ENCODE data around the gene ARHGAP8.

The ARHGAP8 gene

DNA sequence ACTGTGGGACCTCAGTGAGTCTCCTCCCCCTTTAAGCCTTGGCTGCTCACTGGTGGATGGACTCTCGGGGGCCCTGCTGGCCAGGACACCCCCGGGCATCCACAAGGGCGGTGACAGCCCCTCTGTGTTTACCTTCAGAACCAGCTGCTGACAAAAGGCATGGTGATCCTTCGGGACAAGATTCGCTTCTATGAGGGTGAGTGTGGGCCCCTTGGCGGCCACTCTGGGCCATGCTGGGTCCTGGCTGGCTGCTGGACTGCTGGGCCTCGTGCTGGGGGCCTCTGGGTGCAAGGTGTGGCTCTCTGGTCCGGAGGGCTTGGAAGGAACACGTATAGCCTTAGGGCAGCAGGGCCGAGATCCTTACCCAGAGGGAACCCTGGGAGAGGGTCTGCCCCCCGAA, 25.9 kb upstream of the ARHGAP8 start:
- no peak for DNase-seq (ENCODE audit: low read depth)

DNA sequence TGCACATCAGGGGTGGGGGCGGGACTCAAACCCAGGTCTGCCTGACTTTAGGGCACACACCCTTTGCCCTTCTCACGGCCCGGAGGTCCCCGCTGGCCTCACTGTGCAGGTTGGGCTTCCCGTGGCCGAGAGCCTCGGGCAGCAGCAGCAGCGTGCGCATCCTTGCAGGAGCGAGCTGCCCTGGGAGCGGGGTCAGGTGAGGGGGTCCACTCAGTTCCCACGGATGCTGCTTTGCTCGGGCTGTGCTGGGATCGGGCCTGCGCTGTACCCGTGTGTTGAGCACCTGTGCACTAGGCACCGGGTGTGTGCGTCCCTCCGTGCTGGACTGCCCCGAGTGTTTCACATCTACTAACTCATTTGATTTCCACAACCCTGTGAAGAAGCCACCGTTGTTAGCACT, 25.2 kb upstream of the ARHGAP8 start:
- DNase-seq (ENCODE audit: low read depth) = no peak

DNA sequence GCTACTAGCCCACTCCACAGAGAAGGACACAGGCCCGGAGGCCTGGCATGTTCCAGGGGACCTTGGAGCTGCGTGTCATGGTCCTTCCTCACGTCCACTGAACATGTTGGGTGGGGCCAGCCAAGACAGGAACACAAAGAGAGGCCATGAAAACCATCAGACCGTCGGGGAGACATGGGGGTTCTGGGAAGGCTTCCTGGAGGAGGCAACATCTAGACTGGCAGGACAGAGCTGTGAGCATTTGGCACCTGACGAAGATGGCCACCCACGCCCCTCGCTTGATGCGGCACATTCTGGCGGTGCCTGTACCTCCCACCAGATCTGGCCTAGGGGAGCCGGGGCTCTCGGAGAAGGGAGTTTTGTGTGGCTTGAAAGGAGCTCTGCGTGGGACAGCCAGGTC, 24.7 kb upstream of the ARHGAP8 start:
- DNase-seq (ENCODE audit: low read depth) = no peak

DNA sequence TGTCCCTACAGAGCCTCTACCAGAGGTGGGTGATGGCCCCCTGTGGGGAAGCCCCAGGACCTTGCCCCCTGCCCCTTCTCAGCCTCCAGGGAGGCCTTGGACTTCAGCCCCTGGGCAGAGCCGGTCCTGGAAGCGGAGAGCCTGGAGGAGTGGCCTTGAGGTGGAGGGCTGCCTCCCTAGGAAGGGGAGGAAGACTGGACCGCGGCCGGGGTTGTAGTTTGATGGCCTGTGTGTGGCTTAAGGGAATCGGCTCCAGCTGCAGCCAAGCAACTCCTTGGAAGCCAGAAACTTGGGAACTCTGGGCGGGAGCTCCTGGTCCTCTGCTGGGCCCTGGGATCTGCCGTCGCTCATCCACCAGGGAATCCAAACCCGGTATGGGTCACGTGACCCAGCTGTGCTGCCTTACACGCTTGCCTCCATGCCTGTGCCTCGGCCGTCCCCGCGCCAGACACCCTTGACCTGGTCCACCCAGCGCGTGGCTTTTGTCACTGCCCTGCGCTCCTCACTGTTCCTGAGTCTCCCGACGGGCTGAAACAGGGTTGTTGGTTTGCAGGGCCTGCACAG, 23.5 kb upstream of the ARHGAP8 start:
- DNase-seq (ENCODE audit: low read depth) = no peak

DNA sequence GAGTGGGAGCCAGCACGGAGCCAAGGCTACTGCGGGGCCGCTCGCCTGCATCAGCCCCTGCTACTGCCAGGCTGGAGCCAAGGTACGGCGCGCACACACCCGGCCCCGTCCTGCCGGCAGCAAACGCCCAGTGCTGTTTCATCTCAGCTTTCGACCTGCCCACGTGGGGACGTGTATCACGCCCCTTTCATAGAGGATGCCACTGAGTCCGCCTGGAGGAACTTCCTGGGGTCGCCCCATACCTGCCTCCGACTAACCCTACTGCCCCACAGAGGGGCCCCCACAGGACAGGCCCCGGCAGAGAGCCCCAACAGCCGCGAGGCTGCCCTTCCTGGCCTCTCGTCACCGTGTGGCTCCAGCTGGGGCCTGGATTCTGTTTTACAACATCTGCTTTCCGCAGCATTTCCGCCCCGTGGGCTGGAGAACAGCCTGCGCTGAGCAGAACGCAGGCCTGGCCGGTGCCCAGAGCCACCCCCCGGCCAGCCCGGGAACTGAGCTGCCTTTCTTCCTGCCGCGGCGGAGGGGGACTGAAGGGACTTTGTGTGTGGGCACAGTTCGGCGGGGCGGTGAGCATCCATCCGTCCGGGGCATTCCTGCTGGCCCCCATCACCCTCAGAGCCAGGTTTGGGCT, 22.9 kb upstream of the ARHGAP8 start:
- DNase-seq (ENCODE audit: low read depth) = no peak

DNA sequence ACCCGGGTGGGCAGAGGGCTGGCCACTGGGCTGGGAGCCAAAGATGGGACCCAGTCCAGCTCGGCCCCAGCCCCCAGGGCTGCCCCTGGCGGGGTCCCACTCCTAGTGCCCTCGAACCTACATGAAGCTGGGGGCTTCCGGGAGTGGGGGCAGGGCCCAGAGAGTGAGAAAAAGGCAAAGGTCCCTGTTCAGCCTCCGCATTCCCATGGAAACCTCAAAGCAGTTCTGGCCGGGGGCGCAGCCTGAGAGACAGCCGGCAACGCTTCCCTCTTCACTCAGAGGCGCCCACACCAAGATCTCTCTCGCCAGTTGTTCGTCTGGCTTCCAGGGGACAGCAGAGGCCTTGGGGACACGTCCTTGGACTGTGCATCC, 22.4 kb upstream of the ARHGAP8 start:
- no peak for DNase-seq (ENCODE audit: low read depth)

DNA sequence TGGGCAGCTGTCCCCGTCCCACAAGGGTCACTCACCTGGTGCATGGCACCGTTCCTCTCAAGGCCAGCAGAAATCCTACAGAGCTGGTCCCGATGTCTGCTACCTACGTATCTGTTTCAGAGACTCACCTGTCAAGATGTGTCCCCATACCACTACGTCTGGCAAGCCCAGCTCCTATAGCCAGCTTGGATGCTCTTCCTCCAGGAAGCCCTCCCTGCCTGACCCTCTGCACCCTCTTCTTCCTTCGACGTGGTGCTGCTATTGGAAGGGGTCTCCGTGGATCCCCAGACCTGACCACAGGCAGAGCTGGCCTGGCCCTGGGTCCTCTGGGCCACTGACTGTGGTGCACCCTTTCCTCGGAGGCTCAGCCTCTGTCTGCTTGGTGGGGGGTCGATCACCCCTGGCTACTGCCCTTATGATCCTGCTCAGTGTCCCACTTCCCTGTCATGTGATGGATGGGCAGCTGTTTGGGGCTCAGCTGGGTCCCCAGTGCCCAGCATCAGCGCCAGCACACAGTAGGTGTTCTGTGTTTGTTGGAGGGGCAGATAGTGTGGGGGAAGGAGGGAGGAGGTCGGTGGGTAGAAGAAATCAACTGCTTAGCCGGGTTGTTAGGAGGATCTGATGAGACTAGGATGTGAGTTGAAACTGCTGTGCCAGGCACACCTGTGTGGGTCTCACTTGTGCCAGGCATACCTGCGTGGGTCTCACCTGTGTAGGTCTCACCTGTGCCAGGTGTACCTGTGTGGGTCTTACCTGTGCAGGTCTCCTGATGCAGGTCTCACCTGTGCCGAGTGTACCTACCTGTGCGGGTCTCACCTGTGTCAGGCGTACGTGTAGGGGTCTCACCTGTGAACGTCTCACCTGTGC, 21.7 kb upstream of the ARHGAP8 start:
- DNase-seq (ENCODE audit: low read depth) = no peak

DNA sequence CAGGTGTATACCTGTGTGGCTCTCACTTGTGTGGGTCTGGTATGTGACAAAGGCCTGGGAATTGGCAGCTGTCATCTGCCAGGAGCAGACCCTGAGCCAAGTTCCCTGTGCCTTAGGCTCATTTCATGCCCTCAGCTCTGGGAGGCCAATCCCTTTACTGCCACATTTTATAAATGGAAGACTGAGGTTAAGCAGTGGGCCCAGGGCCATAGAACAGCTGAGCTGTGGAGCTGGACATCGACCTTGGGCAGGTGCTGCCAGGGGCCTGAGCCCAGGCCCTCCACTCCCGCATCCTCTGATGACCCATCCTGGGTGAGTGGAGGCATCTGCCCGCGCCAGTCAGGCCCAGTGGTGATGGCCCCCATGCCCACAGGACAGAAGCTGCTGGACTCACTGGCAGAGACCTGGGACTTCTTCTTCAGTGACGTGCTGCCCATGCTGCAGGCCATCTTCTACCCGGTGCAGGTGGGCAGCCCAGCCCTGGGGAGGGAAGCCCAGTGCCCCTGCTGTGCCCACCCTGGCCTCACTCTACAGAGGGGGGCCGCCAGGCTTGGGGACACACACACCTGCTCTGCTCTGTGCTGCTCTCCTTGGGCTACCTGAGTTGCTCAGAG, 20.9 kb upstream of the ARHGAP8 start:
- DNase-seq (ENCODE audit: low read depth) = no peak

DNA sequence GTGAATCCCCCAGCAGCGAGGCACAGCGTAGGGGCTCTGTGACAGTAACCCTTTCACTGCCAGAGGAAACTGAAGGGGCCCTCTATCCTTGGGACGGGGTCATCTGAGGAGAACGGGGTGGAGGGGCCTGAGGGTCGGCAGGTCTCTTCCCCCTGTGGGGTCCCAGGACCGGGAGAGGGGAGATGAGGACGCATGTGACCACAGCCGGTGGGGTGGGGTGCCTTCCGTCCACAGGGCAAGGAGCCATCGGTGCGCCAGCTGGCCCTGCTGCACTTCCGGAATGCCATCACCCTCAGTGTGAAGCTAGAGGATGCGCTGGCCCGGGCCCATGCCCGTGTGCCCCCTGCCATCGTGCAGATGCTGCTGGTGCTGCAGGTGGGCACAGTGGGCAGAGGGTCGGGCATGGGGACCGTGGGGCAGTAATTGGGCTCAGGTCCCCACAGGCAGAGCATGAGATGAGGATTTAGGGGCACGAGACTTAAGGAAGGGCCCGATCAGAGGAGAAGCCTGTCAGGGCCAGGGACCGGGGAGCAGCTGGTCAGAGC, 20.3 kb upstream of the ARHGAP8 start:
- DNase-seq (ENCODE audit: low read depth) = no peak

DNA sequence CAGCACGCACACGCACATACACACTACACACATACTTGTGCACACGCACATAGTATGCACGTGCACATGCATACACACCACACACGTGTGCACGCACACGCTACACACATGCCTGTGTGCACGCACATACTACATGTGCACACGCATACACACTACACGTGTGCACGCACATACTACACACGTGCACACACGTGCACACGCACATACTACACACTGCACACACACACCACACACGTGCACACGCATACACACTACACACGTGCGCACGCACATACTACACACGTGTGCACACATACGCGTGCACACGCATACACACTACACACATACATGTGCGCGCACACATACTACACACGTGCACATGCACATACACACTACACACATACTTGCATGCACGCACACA, 19.7 kb upstream of the ARHGAP8 start:
- DNase-seq (ENCODE audit: low read depth) = no peak

DNA sequence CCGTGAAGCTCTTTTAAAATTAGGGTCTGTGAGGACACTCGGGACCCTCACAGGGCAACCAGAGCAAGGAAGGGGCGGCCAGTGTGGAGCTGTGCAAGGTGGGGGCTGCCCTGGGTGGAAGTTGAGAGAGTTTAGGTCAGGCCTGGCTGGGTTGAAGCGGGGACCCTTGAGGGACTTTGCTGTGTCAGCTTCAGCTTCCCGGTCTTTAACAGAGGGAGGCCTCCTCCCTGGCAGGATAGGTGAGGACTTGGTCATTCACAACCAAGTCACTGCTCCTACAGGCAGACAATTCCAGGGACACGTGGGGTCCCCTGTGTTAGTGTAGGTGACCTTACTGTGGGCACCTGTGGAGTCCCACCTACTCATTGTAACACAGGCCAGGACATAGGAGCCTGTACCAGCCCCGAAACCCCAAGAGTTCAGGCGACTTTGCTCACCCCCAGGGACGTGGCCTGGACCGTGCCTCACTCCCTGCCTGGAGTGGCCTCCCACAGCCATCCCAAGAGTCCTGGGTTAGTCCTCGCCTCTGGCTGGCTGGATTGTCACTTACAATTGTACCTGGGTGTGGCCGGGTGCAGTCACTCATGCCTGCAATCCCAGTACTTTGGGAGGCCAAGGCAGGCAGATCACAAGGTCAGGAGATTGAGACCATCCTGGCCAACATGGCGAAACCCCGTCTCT, 18.8 kb upstream of the ARHGAP8 start:
- DNase-seq (ENCODE audit: low read depth) = no peak

DNA sequence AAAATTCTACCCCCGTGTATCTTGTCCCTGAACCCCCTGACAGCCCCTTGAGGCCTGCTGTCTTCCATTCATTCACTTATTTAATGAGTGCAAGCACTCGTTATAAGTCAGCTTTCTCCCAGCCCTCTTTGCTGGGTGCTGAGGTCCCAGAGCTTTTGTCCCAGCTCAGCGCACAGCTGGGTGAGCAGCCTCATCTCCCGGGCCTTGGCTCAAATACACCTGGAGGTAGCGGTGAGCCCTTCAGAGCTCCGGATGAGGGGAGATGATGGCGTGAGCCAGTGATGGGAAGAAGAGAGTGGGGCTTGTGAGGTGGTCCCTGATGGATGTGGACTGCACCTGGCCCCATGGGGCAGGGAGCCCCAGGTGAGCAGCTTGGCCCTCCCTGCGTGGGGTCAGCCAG, 18.1 kb upstream of the ARHGAP8 start:
- DNase-seq (ENCODE audit: low read depth) = no peak

DNA sequence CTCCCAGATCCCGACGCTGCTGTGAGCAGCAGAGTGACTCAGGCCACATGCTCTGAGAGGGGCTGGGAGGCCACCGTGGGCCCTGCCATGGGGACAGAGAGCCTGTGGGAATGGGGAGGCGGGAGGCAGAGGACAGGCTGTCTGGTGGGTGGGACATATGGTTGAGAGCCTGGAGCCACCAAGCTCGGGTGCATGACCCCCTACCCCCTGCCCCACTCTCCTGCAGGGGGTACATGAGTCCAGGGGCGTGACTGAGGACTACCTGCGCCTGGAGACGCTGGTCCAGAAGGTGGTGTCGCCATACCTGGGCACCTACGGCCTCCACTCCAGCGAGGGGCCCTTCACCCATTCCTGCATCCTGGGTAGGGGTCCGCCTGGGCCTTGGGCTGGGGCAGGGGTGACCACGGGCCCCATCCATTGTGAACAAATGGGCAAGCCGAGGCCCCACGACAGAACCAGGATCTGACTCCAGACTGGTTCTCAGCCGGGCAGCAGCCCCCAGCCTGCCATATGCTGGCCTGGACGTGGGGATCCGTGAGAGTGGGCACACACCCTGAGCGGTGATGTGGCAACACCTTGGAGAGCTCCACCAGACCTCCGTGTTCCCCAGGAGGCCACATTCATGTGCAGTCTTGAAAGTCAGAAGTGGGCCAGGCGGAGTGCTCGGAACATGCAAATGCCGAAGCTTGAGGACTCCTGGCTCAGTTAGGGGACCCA, 17.4 kb upstream of the ARHGAP8 start:
- DNase-seq (ENCODE audit: low read depth) = no peak

DNA sequence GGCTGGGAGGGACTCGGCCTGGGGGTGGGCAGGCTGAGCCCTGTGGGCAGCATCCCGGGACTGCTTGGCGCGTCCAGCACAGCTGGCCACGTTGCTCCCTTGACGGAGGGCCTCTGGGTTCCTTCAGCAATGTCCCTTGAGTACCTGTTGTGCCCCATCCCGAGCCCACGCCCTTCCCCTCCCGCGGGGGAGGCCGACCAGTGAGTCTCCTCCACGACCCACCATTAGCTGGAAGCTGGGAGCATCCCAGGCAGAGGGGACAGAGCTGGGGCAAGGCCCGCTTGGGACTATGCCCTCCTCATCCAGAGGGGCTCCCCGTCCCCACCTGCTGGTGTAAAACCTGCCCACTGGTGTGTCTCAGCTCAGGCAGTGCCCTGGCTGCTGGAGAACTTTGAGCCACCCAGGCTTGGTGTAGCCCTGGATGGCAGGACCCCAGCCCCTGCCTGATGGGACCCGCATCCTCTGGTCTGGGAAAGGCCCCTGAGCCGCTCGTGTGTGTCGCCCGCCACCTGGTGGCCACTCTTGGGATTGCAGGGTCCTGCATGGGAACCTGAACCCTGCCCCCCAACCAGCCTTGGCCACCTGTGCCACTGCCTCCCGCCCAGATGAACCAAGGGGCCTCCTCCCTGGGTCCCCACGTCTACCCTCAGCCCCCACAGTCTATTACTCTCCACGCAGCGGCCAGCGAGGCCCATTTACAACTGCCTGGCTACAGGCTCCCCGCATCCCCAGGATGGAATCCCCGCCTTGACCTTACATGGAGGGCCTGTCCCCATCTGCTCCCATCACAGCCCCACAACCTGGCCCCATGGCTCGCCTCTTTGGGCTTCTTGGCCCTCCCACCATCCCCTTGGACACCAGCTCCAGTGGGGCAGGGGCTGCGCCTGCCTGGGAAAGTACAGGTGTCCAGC, 16.6 kb upstream of the ARHGAP8 start:
- no peak for DNase-seq (ENCODE audit: low read depth)

DNA sequence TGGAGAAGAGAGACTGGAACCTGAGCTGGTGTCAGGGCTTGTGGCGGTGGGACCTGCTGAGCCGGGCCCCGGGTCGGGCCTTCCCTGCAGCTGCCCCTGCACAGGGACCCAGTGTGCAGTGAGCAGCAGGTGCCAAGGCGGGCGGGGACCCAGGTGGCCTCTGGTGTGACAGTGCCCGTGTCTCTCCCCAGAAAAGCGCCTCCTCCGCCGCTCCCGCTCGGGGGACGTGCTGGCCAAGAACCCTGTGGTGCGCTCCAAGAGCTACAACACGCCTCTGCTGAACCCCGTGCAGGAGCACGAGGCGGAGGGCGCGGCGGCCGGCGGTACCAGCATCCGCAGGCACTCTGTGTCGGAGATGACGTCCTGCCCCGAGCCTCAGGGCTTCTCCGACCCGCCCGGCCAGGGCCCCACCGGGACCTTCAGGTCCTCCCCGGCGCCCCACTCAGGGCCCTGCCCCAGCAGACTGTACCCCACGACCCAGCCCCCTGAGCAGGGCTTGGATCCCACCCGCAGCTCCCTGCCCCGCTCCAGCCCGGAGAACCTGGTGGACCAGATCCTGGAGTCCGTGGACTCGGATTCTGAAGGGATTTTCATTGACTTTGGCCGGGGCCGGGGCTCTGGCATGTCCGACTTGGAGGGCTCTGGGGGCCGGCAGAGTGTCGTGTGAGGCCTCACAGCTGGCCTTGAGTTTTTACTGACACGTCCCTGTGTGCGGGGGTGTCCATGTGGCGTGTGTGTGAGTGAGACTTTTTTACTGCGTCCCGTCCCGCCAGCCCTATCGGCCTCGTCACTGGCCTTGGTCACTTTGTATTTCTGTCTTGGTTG, 15.6 kb upstream of the ARHGAP8 start:
- DNase-seq (ENCODE audit: low read depth) = no peak

DNA sequence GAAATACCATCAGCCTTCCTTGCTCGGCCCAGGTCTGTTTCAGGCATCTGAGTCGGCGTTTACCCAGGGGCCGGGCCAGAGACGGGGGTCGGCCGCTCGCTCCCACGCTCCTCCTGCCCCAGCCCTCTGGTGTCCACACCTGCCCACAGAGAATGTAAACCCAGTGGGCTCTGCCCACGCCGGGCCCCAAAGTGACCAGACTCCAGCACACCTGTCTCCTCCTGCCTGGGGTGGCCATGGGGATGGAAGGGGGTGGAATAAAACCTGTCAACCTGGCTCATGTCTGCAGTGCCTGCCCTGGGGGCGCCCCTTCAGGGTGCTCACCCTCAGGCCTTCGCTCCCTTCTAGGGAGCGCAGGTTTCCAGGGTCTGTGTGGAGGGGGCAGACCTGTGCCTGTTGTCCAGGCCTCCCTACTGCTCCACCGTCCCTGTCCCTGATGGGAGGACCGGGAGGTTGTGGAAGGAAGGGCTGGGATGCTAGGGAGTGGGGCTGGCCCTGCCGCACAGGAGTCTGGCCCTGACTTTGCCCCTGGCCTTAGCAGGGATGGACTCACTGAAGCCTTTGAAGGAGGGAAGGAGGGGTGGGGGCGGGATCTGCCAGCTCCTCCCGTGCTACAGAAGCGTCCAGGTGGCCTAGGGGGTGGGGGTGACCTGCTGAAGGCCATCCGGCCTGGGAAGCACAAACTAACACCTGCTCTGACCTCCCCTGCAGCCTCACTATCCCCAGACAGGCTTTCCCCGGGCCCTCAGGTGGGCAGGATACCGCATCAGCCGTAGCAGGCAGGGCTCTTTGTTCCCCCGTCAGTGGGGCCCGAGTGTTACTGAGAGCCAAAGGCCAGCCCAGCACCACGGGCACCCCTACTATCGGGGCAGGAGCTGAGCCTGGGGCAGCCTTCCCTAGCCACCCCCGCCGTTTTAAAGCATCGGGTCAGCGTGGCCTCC, 14.7 kb upstream of the ARHGAP8 start:
- DNase-seq (ENCODE audit: low read depth) = no peak

DNA sequence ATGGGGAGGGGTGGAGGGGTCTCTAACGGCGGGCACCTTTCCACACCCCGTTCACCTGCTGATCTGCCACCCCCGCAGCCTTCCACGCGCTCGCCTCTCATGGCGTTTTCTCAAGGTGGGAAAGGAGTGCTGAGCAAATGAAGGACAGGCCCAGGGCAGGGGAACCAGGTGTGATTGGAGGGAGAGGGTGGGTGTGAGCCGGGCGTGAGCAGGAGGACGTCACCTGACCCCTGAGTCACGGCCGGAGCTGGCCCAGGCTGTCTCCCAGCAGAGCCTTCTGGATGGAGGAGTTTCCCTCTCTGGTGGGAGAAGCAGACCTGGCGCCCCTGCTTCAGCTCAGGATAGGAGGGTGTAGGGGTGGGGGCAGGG, 14.0 kb upstream of the ARHGAP8 start:
- no peak for DNase-seq (ENCODE audit: low read depth)

DNA sequence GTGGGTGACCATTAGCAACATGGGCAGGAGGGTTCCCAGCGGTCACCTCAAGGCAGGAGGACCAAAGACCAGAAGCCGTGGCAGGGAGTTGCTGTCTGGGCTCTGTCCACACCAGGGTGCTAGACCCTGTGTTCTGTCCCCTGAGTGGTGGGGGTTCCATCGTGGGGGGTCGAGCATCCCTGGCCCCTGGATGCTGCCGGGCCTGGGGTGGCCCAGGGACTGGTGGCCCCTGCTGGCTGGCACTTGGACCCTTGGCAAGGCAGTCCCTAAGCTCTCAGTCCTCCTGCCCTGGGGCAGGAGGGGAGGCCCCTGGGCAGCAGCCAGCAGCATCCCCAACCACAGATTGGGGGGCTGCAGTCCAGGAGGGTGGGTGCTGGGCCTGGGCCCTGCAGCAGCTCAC, 13.4 kb upstream of the ARHGAP8 start:
- DNase-seq (ENCODE audit: low read depth) = no peak

DNA sequence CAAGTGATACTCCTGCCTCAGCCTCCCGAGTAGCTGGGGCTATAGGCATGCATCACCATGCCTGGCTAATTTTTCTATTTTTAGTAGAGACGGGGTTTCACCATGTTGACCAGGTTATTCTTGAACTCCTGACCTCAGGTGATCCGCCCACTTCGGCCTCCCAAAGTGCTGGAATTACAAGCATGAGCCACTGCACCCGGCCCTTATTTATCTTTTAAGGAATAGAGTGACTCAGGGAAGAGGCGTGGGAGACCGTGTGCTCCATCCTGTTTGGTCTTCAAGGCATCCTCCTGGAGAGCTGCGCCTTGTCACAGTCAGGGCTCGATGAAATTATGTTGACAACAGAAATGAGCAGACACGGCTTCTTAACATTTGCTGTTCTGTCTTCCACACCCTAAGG, 12.7 kb upstream of the ARHGAP8 start:
- peak; percentile 26 for DNase-seq (ENCODE audit: low read depth)
